GM18870 (cell line): ENCODE measurements around the gene NUTF2.
"Not testable (repeated sequence)": the region's sequence is repeated elsewhere in the genome, so short reads cannot be mapped to it uniquely, and the experiment has no call there.

Experiments used
- ATAC-seq: cut with Tn5 transposase; IDR thresholded peaks from one replicate; pipeline ENCODE4 v1.9.1; 2021; ENCODE audit warnings: moderate library complexity; ENCODE audit not compliant: unreplicated experiment

Gene NUTF2

GRCh38 chr16:67837190-67837589 lies 9.5 kb upstream of the NUTF2 start:
- ATAC-seq, result not testable (repeated sequence)

GRCh38 chr16:67837811-67838210 lies 8.9 kb upstream of the NUTF2 start:
- no peak for ATAC-seq

- no peak for ATAC-seq
These were observed 5.4 kb upstream of the NUTF2 start for GRCh38 chr16:67841198-67841815.

- peak; percentile 47 for ATAC-seq
These were observed 4.8 kb upstream of the NUTF2 start, which contains the start of gene THAP11 for GRCh38 chr16:67841816-67842508. Gene THAP11, plus strand, starts transcription at chr16:67842320. Its CDS starts 235 bp downstream, at chr16:67842555.

- no peak for ATAC-seq
These were observed 4.0 kb upstream of the NUTF2 start for GRCh38 chr16:67842509-67843342.

DNA sequence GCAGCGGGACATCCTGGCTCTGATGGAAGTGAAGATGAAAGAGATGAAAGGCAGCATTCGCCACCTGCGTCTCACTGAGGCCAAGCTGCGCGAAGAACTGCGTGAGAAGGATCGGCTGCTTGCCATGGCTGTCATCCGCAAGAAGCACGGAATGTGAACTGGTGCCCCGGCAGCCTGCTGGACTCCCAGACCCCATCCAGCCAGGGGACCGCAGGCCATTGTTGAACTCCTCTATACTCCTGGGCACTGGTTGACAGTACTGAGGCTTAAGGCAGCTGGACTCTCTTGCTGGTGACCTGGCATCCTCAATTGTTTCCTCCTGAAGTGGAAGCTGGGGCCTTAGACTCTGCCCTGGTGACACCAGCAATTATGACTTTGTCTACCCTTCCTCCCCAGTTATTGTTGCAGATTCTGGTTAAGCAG lies 3.4 kb upstream of the NUTF2 start:
- no peak for ATAC-seq

GRCh38 chr16:67844497-67844896 lies 2.2 kb upstream of the NUTF2 start:
- ATAC-seq, result no peak

DNA sequence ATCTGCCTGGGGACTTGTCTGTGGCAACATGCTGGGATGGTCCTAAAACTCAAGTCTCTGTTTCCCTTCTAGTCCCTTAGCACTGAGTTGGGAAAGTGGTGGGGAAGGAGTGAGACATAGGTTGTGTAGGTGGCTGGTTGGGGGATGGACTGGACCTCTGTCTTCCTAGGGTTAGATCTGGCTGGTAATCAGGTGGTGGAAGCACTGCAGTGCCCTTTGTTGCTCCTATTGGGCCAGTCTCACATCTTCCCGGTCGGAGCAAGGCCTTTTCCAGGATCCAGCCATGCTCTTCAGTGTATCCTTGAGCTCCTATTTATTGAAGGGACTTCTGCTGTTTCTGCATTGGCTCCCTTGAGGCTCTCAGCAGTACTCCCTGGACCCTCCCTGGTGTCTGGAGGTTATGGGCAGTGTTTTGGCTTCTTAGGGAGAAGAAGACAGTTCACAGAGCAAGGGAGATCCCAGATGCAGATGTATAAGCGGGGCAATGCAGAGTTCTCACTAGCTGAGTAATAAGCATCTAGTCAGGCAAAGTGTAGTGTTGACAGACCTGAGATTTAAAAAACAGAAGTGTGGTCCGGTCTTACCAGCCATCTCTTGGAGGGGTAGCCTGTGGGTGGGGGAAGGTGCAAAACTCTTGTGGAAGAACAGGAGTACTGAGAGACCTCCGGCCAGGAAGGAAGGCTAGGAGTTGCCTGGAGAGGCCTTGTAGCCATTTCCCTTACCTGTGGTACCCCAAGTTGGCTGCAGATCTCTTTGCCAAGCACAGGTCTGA lies 1.3 kb upstream of the NUTF2 start:
- ATAC-seq, result no peak

GRCh38 chr16:67846063-67846319 lies 742 bp upstream of the NUTF2 start:
- no peak for ATAC-seq

- ATAC-seq, result peak; percentile 16
These were observed 530 bp downstream of the NUTF2 start, which contains the start of gene CENPT for GRCh38 chr16:67847064-67847861. Gene CENPT, minus strand, starts transcription at chr16:67847693. Its CDS starts 13,834 bp downstream, at chr16:67833859.

- ATAC-seq, result no peak
These were observed 1.4 kb downstream of the NUTF2 start for GRCh38 chr16:67848118-67848517.

- no peak for ATAC-seq
These were observed 6.9 kb downstream of the NUTF2 start for GRCh38 chr16:67853670-67854069.

GRCh38 chr16:67855789-67856188 lies 9.1 kb downstream of the NUTF2 start:
- no peak for ATAC-seq

DNA sequence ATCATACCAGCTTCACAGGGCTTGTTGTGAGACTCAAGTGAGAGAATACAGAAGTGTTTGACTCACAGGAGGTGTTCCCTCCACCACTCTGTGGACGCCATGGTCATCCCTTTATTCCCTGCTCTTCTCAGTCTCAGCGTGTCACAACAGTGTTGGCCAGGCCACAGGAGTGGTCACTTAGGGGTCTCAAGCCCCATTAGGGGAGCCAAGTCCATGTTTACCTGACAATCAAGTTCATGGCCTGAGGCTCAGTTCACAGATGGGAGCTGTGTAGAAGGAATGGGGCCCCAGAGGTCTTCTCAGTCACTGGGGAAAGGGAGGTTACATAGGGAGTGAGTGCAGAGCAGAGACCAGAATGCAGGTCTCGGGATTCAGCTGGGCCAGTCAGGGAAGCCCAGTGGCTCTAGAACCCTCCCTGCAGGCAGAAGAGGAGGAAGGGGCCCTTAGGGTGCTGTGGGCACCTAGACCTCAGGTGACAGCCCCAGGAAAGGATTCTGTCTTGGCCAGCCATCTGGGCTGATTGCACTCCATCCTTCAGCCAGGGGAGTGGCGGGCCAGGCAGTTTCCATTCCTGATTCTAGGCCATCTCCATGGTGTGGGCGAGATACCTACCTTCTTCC lies 10.3 kb downstream of the NUTF2 start:
- ATAC-seq, result no peak

DNA sequence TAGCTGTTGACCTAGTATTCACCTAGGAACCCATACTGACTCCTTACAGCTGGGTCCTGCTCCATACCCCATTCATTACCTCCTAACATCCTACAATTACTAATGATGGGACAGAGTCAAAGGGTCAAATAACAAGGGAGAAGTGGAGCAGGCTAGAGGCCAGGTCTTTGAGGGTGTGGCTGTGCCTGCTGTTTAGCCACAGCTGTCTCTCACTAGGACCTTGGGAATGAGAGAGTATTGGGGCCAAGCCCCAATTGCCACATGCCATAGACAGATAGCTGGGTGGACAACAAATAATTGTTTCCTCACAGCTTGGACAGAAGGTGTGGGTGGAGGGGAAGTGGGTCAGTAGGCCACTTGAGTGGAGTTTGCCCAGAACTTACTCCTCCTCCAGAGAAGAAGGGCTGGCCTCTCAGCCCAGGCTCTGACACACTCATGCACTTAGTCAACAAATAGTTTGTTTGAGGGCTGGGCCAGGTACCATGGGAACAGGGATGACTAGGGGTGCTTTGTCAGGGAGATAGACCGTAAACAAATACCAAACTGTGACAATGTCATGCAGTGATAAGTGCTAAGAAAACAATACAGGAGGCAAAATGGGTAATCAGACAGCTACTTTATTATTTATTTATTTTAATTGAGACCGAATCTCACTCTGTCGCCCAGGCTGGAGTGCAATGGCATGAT lies 11.0 kb downstream of the NUTF2 start:
- no peak for ATAC-seq

GRCh38 chr16:67858500-67858899 lies 11.8 kb downstream of the NUTF2 start:
- ATAC-seq, result no peak

DNA sequence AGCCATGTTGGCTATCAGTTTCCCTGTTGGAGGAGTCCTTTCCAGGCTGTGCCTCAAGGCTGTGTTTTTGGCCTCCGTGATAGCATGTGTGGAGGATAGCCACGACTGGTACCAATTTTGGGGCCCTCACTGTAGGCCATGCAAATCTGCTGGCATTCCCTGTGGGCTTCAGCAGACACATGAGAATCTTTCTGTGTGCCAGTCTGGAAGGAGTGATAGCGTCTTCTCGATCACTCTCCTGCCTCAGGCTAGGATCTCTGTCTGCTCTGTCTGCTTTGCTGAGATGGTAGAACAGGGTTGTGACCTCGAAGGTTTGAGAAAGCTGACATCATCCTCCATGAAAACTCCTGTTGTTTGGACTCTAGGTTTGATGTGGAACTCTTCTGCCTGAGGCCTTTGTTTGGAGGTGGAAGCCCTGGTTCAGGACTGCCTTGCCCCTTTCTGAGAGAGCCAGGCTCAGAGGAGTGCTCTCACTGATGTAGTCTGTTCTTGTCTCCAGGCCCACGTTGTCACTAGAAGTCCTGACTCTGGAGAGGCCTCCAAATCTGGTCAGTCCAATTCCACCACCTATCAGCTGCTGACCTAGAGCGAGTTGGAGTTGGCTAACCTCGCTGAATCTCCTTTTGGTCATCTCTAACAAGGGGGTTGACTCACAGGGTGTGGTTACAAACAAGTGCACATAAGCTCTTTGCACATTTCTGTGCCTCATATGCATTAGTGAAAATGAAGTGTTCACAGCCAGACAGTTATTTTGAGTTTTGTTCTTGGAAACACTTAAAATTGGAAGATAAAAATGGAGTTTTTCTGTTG lies 14.1 kb downstream of the NUTF2 start:
- ATAC-seq, result no peak

GRCh38 chr16:67861877-67862276 lies 15.1 kb downstream of the NUTF2 start:
- ATAC-seq, result no peak
